Vagina (tissue), 2 donors: ENCODE data around the gene ANKRD28.

Experiments used
- POLR2AphosphoS5 ChIP-seq, 2 donors: sonication (generic); formaldehyde crosslinking; IDR thresholded peaks; one replicate each; pipeline ENCODE4 v1.9.0; 2017; ENCODE audit warnings: antibody characterized with exemption in 2 of 2, mild to moderate bottlenecking in 2 of 2, low read depth in 1 of 2; ENCODE audit not compliant: insufficient read depth in 1 of 2
- TF ChIP-seq, protein P1 (sequence below), 3 experiments: fragments of 450-650 bp in 2 of 3; fragments of 200-600 bp in 1 of 3; sonication (generic) in 1 of 3; IDR thresholded peaks; one replicate each; pipeline ENCODE4 v1.5.1; 2017 to 2019; ENCODE audit warnings: antibody characterized with exemption in 3 of 3, mild to moderate bottlenecking in 2 of 3, moderate library complexity in 2 of 3

DNA sequence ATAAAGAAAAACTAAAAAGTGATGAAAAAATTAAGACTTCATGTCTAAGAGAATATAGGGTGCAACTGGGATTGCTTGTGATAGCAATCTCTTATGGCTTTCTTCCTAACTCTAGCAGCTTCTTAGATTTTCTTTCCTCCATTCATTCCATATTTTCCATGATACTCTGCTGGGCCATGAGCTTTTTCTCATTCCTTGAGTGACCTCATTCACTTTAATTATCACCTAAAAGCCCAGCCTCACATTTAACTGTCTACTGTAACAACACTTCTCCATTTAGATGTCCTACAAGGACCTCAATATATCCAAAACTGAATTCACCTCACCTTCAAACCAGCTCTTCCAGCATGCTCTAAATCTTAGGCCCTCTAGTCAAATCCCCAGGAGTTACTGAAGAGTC is 49.5 kb upstream of the ANKRD28 start:
- TF ChIP-seq, protein P1, sequence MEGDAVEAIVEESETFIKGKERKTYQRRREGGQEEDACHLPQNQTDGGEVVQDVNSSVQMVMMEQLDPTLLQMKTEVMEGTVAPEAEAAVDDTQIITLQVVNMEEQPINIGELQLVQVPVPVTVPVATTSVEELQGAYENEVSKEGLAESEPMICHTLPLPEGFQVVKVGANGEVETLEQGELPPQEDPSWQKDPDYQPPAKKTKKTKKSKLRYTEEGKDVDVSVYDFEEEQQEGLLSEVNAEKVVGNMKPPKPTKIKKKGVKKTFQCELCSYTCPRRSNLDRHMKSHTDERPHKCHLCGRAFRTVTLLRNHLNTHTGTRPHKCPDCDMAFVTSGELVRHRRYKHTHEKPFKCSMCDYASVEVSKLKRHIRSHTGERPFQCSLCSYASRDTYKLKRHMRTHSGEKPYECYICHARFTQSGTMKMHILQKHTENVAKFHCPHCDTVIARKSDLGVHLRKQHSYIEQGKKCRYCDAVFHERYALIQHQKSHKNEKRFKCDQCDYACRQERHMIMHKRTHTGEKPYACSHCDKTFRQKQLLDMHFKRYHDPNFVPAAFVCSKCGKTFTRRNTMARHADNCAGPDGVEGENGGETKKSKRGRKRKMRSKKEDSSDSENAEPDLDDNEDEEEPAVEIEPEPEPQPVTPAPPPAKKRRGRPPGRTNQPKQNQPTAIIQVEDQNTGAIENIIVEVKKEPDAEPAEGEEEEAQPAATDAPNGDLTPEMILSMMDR (IDR thresholded peaks at IDR 0.05): no peak
- no peak for TF ChIP-seq POLR2AphosphoS5 (IDR thresholded peaks at IDR 0.05; ENCODE audit: insufficient read depth in 1 of 2, low read depth in 1 of 2)
